Dedifferentiated amniotic fluid mesenchymal stem cell (primary cell): ENCODE results near the gene SLC39A10.
A peak's percentile ranks its signal among the peaks of the same experiment; 100 is the strongest.

Source experiments
- DNase-seq: peaks from one replicate; pipeline ENCODE4 v3.0.0-alpha.2; 2016; ENCODE audit errors: extremely low spot score

Gene SLC39A10

GRCh38 chr2:195721042-195721441, 64.0 kb downstream of the SLC39A10 start:
- no peak for DNase-seq

GRCh38 chr2:195722075-195722474, 65.0 kb downstream of the SLC39A10 start:
- DNase-seq: no peak

DNA sequence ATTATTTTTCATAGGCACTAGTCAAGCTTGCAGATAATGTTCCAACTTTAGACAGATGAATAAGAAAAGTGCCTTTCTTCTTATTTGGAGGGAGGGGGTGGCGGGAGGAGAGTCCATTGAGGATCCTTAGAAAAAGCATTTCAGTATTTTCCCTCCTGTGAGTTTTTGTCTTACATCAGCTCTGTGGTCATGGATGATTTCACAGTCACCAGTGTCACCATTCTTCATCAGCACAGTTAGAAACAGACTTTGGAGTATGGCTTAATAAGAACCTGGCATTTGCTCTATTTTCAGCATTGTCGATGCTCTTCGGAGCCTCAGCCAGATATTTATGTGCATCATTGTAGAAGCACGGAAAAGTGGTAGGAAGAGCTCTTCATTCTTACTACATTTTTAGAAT, 70.1 kb downstream of the SLC39A10 start:
- no peak for DNase-seq

DNA sequence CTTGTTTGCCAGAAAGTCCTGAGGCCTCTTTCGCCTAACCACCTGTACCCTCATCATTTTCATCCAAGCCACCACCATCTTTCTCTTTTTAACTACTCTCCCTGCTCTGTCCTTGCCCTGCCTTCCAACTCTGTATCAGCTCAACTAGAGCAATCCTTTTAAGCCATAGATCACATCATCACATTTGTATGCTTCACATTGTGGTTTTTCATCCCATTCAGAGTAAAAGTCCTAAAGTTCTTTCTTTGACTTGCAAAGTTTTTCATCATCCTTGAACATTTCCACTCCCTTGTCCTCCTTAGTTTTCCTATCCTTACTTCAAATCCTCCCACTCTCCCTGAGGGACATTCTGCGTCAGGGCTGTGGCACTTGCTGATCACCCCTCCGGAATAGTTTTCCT, 73.9 kb downstream of the SLC39A10 start:
- DNase-seq: no peak

- no peak for DNase-seq
These were observed 75.5 kb downstream of the SLC39A10 start for GRCh38 chr2:195732574-195732973.

- no peak for DNase-seq
These were observed 76.8 kb downstream of the SLC39A10 start for GRCh38 chr2:195733831-195734230.

- DNase-seq: no peak
These were observed 77.4 kb downstream of the SLC39A10 start for GRCh38 chr2:195734395-195734794.

GRCh38 chr2:195734931-195735330, 77.9 kb downstream of the SLC39A10 start:
- DNase-seq: no peak

DNA sequence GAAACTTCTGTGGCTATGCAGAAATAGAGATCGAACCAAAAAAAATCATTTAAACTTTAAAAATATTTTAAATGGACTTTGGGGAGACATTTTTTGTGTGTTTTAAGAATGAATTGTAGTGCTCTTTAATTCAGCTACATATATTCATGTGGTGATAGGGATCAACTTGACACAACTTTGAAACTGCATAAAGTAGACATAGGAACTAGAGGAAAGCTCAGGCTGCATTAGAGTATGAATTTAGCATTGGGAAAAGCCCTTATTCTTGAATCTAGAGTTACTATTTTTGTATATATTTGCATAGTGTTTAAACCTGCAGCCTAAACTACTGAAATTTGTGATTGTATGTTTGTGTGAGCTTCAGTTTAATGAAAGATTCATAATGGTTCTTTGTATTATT, 78.3 kb downstream of the SLC39A10 start:
- no peak for DNase-seq

DNA sequence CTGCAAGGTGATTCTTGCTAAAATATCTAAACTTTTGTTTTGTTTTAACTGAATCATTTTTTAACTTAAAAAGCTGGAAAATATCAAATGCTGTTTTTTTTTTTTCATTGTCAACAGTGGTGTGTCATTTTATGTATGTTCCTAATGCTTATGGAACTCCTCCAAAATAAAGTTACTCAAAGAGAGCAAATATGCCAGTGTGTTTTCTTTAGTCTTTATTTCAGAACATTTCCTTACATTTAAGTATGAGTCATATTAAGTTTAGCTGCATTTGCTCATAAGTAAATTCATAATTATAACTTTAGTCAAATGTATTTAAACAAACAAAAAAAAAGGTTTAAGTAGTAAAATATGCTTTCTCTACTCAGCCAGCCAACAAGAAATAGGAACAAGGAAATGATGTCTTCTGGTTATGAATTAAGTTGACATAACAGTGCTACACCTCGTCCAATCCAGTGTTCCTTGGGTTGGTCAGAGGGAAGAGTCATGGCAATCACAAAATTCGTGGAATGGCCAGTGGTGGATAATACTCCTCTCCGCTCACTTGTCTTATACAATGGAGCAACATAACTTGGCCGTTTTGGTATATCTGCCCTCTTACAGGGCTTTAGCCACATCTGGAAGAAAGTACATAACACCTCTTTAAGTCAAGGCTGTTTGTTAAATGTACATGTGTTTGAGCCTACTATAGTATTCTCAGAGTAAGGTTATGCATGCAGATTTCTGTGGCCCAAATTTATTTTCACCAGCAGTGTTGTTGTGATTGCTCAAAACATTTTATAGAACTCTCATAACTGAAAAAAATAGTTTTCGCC, 80.7 kb downstream of the SLC39A10 start:
- DNase-seq: peak; percentile 24

GRCh38 chr2:195741191-195741590, 84.2 kb downstream of the SLC39A10 start:
- no peak for DNase-seq

GRCh38 chr2:195756218-195756942, 99.4 kb downstream of the SLC39A10 start:
- DNase-seq: no peak

DNA sequence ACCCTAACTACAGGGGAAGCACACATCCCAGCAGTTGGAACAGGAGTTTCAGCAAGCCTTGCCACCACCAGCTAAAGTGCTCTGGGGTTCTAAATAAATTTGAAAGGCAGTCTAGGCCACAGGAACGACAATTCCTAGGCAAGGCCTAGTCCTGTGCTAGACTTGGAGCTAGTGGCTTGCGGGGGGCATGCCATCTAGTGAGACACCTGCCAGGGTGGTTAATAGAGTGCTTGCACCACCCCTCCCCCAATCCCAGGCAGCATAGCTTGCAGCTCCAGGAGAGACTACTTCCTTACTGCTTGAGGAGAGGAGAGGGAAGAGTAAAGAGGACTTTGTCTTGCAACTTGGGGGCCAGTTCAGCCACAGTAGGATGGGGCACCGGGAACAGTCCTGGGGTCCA, 101.8 kb downstream of the SLC39A10 start:
- no peak for DNase-seq

GRCh38 chr2:195759877-195760276, 102.9 kb downstream of the SLC39A10 start:
- DNase-seq: no peak

- DNase-seq: no peak
These were observed 106.8 kb downstream of the SLC39A10 start for GRCh38 chr2:195763866-195764265.

GRCh38 chr2:195766691-195767090, 109.7 kb downstream of the SLC39A10 start:
- DNase-seq: no peak

- DNase-seq: no peak
These were observed 111.4 kb downstream of the SLC39A10 start for GRCh38 chr2:195768431-195768830.

- DNase-seq: no peak
These were observed 112.9 kb downstream of the SLC39A10 start for GRCh38 chr2:195769975-195770374.

GRCh38 chr2:195779491-195779890, 122.5 kb downstream of the SLC39A10 start:
- no peak for DNase-seq

DNA sequence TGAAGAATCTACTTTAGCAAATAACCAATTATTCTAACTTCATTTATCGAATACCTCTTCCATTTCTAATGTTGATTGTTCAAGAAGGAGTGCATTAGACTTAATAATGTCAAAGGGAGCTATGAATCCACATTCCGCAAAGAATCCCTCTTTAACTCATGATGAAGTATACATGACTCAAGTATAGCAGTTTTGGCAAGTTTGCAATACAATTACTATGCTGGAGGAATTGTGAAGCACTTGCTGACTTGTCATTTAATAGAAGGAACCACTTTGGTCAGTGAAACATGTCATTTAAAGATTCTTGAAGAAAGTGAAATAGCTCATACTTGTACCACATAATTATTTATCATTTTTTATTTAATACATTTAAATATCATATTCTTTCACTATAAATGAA, 125.1 kb downstream of the SLC39A10 start:
- no peak for DNase-seq
